HepG2 (cell line): Measurements from ENCODE around the gene PAX4. TPM values are rescaled to one million over a fixed set of nuclear protein-coding genes. Genes with fewer than 3 reads are reported as not detected.

Source experiments
- ELF4 ChIP-seq: sonication (generic); formaldehyde crosslinking; IDR thresholded peaks from 2 replicates; pipeline ENCODE4 v1.5.0; 2020; ENCODE audit warnings: missing genetic modification reagents, mild to moderate bottlenecking, moderate library complexity, borderline replicate concordance
- HOXA7 ChIP-seq: sonication (generic); formaldehyde crosslinking; IDR thresholded peaks from 2 replicates; pipeline ENCODE4 v1.8.1; 2022; ENCODE audit warnings: mild to moderate bottlenecking, missing genetic modification reagents, moderate library complexity
- RFX3 ChIP-seq: IDR thresholded peaks from 2 replicates; pipeline ENCODE4 v1.6.1; 2016; ENCODE audit warnings: missing biosample characterization, missing genetic modification reagents
- SAP130 ChIP-seq: IDR thresholded peaks from 2 replicates; pipeline ENCODE4 v1.6.1; 2016; ENCODE audit warnings: low read depth
- SP5 ChIP-seq: IDR thresholded peaks from 2 replicates; pipeline ENCODE4 v1.6.1; 2016; ENCODE audit warnings: low read depth, borderline replicate concordance
- SYNCRIP ChIP-seq: fragments of 200-400 bp; formaldehyde crosslinking; IDR thresholded peaks from 2 replicates; pipeline ENCODE4 v1.6.1; 2018; ENCODE audit warnings: mild to moderate bottlenecking, low read depth, low read length; ENCODE audit not compliant: insufficient read depth
- TBX3 ChIP-seq: fragments of 450-650 bp; IDR thresholded peaks from 2 replicates; pipeline ENCODE4 v1.6.1; 2017; ENCODE audit warnings: antibody characterized with exemption, mild to moderate bottlenecking, inconsistent platforms, borderline replicate concordance
- TP53 ChIP-seq: sonication (generic); formaldehyde crosslinking; conservative IDR thresholded peaks from 2 replicates; pipeline ENCODE4 v1.4.0; 2020; ENCODE audit warnings: missing genetic modification reagents
- YEATS4 ChIP-seq: sonication (generic); formaldehyde crosslinking; IDR thresholded peaks from 2 replicates; pipeline ENCODE4 v1.4.0; 2020; ENCODE audit warnings: missing genetic modification reagents, borderline replicate concordance
- ZNF33A ChIP-seq: sonication (generic); formaldehyde crosslinking; IDR thresholded peaks from 2 replicates; pipeline ENCODE4 v1.5.1; 2020; ENCODE audit warnings: missing genetic modification reagents, mild to moderate bottlenecking, moderate library complexity, borderline replicate concordance
- ZNF547 ChIP-seq: sonication (generic); formaldehyde crosslinking; IDR thresholded peaks from 2 replicates; pipeline ENCODE4 v1.5.1; 2020; ENCODE audit warnings: mild to moderate bottlenecking, missing genetic modification reagents
- ZNF746 ChIP-seq: sonication (generic); formaldehyde crosslinking; IDR thresholded peaks from 2 replicates; pipeline ENCODE4 v1.8.0; 2022; ENCODE audit warnings: mild to moderate bottlenecking, missing genetic modification reagents
- ZNF766 ChIP-seq: sonication (generic); formaldehyde crosslinking; IDR thresholded peaks from 2 replicates; pipeline ENCODE4 v1.5.0; 2020; ENCODE audit warnings: missing genetic modification reagents, borderline replicate concordance
- polyA plus RNA-seq, 8 experiments: library from polyadenylated mRNA; depleted of rRNA in 3 of 8; stranded (reverse) in 7 of 8; unstranded in 1 of 8; fragments of >200 nt; fragmentation: Illumina TruSeq in 4 of 8; extraction: Trizol in 4 of 8; gene quantifications; 2 replicates each; pipeline versions ENCODE4 v1.2.1 to v1.2.3, GENCODE V29; 2011 to 2016; ENCODE audit warnings: low read depth in 4 of 8, missing spikeins in 1 of 8, mixed read lengths in 1 of 8; ENCODE audit not compliant: insufficient read depth in 1 of 8
- total RNA-seq, 5 experiments: library from RNA; depleted of rRNA; stranded (reverse); fragments of >200 nt; fragmentation: Illumina TruSeq; extraction: Trizol; gene quantifications; 2 replicates each; pipeline ENCODE4 v1.2.3, GENCODE V29; 2016; ENCODE audit warnings: low read depth in 1 of 5
- TF ChIP-seq, protein P1 (sequence below), 2 experiments: IDR thresholded peaks; 2 replicates each; pipeline ENCODE4 v1.6.1; 2011 to 2012; ENCODE audit warnings: low read length in 2 of 2, borderline replicate concordance in 1 of 2, low read depth in 1 of 2, mild to moderate bottlenecking in 1 of 2, moderate library complexity in 1 of 2
- TF ChIP-seq, protein P2 (sequence below): sonication (generic); formaldehyde crosslinking; IDR thresholded peaks from 2 replicates; pipeline ENCODE4 v1.4.0; 2020; ENCODE audit warnings: mild to moderate bottlenecking, missing genetic modification reagents
- TF ChIP-seq, protein P3 (sequence below): sonication (generic); formaldehyde crosslinking; IDR thresholded peaks from 2 replicates; pipeline ENCODE4 v1.5.0; 2020; ENCODE audit warnings: missing genetic modification reagents, mild to moderate bottlenecking, borderline replicate concordance
- TF ChIP-seq, protein P4 (sequence below): sonication (generic); formaldehyde crosslinking; IDR thresholded peaks from 2 replicates; pipeline ENCODE4 v1.5.0; 2020; ENCODE audit warnings: missing genetic modification reagents
- TF ChIP-seq, protein P5 (sequence below): sonication (generic); formaldehyde crosslinking; IDR thresholded peaks from 2 replicates; pipeline ENCODE4 v1.5.1; 2020; ENCODE audit warnings: missing genetic modification reagents, mild to moderate bottlenecking, borderline replicate concordance
- TF ChIP-seq, protein P6 (sequence below): sonication (generic); formaldehyde crosslinking; IDR thresholded peaks from 2 replicates; pipeline ENCODE4 v1.9.0; 2021; ENCODE audit warnings: missing genetic modification reagents, mild to moderate bottlenecking, borderline replicate concordance

PAX4 gene
- total and polyA plus RNA-seq, 2 of the 13 experiments (the other 11 are each of a cell fraction or from before 2014, with no cell fraction given) = not detected

DNA sequence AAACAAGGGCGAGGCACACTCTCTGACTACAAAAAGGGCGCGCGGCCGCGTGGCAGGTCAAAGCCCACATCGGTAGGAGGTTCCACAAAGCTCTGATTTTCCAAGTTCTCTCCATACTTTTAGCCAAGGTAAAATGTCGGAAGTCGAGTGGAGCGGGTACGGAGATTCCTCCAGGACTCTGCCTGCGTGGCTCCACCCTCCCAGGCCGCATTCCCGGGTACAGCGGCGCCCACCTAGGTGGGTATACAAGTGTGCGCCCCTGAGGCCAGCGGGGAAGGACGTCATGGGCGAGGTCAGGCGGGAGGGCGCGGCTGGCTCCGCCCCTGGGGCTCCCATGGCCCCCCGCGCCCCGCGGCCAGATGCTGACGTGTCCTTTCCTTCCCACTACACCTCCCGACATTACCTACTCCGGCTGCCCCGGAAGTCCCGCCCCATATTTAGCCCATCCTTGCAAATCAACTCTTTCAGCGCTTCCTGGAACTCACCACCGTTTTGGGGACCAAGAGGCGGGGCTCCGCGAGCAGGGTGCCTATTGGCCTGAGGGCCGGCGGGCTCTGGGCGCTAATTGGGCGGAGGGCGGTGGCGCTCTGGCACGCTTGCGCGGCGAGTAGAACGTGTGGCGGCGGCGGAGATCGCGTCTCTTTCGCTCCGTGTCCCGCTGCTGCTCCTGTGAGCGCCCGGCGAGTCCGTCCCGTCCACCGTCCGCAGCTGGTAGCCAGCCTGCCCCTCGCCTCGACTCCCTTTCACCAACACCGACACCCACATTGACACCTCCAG is 33.8 kb upstream of the PAX4 start, which contains the start of gene SND1 (continued):
- TF ChIP-seq, protein P1, sequence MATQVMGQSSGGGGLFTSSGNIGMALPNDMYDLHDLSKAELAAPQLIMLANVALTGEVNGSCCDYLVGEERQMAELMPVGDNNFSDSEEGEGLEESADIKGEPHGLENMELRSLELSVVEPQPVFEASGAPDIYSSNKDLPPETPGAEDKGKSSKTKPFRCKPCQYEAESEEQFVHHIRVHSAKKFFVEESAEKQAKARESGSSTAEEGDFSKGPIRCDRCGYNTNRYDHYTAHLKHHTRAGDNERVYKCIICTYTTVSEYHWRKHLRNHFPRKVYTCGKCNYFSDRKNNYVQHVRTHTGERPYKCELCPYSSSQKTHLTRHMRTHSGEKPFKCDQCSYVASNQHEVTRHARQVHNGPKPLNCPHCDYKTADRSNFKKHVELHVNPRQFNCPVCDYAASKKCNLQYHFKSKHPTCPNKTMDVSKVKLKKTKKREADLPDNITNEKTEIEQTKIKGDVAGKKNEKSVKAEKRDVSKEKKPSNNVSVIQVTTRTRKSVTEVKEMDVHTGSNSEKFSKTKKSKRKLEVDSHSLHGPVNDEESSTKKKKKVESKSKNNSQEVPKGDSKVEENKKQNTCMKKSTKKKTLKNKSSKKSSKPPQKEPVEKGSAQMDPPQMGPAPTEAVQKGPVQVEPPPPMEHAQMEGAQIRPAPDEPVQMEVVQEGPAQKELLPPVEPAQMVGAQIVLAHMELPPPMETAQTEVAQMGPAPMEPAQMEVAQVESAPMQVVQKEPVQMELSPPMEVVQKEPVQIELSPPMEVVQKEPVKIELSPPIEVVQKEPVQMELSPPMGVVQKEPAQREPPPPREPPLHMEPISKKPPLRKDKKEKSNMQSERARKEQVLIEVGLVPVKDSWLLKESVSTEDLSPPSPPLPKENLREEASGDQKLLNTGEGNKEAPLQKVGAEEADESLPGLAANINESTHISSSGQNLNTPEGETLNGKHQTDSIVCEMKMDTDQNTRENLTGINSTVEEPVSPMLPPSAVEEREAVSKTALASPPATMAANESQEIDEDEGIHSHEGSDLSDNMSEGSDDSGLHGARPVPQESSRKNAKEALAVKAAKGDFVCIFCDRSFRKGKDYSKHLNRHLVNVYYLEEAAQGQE (IDR thresholded peaks at IDR 0.05; ENCODE audit: borderline replicate concordance in 1 of 2, low read depth in 1 of 2, low read length in 2 of 2) = peak in 1 of 2 experiments; percentile 57; a peak in 1 of 4 replicates
- TF ChIP-seq, protein P2, sequence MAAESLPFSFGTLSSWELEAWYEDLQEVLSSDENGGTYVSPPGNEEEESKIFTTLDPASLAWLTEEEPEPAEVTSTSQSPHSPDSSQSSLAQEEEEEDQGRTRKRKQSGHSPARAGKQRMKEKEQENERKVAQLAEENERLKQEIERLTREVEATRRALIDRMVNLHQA = no peak
- TF ChIP-seq, protein P3, sequence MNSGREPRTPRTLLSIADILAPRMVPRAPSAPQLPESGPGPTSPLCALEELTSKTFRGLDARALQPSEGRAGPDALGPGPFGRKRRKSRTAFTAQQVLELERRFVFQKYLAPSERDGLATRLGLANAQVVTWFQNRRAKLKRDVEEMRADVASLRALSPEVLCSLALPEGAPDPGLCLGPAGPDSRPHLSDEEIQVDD = peak; percentile 35; the same call in 1 of the 2 replicates
- peak; percentile 42; the same call in 1 of the 2 replicates for TF ChIP-seq ZNF766
- peak; percentile 49; the same call in 1 of the 2 replicates for TF ChIP-seq SP5 (CRISPR knock-in tag)
- TF ChIP-seq HOXA7 (CRISPR knock-in tag) = no peak
- peak; percentile 95 for TF ChIP-seq SAP130 (CRISPR knock-in tag)
- TF ChIP-seq YEATS4 (CRISPR knock-in tag) = peak; percentile 98
- no peak for TF ChIP-seq SYNCRIP
- no peak for TF ChIP-seq RFX3
- TF ChIP-seq ZNF33A (CRISPR knock-in tag) = peak; percentile 96; the same call in 1 of the 2 replicates
- TF ChIP-seq, protein P4, sequence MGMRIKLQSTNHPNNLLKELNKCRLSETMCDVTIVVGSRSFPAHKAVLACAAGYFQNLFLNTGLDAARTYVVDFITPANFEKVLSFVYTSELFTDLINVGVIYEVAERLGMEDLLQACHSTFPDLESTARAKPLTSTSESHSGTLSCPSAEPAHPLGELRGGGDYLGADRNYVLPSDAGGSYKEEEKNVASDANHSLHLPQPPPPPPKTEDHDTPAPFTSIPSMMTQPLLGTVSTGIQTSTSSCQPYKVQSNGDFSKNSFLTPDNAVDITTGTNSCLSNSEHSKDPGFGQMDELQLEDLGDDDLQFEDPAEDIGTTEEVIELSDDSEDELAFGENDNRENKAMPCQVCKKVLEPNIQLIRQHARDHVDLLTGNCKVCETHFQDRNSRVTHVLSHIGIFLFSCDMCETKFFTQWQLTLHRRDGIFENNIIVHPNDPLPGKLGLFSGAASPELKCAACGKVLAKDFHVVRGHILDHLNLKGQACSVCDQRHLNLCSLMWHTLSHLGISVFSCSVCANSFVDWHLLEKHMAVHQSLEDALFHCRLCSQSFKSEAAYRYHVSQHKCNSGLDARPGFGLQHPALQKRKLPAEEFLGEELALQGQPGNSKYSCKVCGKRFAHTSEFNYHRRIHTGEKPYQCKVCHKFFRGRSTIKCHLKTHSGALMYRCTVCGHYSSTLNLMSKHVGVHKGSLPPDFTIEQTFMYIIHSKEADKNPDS (CRISPR knock-in tag) = no peak
- peak; percentile 91 for TF ChIP-seq ELF4
- TF ChIP-seq, protein P5, sequence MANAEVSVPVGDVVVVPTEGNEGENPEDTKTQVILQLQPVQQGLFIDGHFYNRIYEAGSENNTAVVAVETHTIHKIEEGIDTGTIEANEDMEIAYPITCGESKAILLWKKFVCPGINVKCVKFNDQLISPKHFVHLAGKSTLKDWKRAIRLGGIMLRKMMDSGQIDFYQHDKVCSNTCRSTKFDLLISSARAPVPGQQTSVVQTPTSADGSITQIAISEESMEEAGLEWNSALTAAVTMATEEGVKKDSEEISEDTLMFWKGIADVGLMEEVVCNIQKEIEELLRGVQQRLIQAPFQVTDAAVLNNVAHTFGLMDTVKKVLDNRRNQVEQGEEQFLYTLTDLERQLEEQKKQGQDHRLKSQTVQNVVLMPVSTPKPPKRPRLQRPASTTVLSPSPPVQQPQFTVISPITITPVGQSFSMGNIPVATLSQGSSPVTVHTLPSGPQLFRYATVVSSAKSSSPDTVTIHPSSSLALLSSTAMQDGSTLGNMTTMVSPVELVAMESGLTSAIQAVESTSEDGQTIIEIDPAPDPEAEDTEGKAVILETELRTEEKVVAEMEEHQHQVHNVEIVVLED (CRISPR knock-in tag) = peak; percentile 90
- TF ChIP-seq ZNF746 (CRISPR knock-in tag) = no peak; the same call in 1 of the 2 replicates
- TF ChIP-seq, protein P6, sequence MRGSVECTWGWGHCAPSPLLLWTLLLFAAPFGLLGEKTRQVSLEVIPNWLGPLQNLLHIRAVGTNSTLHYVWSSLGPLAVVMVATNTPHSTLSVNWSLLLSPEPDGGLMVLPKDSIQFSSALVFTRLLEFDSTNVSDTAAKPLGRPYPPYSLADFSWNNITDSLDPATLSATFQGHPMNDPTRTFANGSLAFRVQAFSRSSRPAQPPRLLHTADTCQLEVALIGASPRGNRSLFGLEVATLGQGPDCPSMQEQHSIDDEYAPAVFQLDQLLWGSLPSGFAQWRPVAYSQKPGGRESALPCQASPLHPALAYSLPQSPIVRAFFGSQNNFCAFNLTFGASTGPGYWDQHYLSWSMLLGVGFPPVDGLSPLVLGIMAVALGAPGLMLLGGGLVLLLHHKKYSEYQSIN = no peak
- peak; percentile 70 for TF ChIP-seq ZNF547
- peak; percentile 79; the same call in 1 of the 2 replicates for TF ChIP-seq TP53
- no peak for TF ChIP-seq TBX3
